Nephron (organoid): Measurements from ENCODE around the gene ENDOV.
A peak's percentile ranks its signal among the peaks of the same experiment; 100 is the strongest.

ENCODE experiments used
- H3K27ac Mint-ChIP-seq, 3 experiments: 2 replicates each; pipeline ENCODE4 v1.8.0; 2020; ENCODE audit warnings: mixed read lengths in 3 of 3, mild to moderate bottlenecking in 2 of 3, moderate library complexity in 1 of 3
- H3K27me3 Mint-ChIP-seq: 2 replicates; pipeline ENCODE4 v1.8.0; 2021; ENCODE audit warnings: low read depth, mild to moderate bottlenecking, moderate library complexity, mixed read lengths
- H3K36me3 Mint-ChIP-seq: 2 replicates; pipeline ENCODE4 v1.8.0; 2020; ENCODE audit warnings: low read depth, mixed read lengths
- H3K4me1 Mint-ChIP-seq: 2 replicates; pipeline ENCODE4 v1.8.0; 2020; ENCODE audit warnings: mixed read lengths
- H3K4me3 Mint-ChIP-seq, 3 experiments: 2 replicates each; pipeline ENCODE4 v1.8.0; 2020; ENCODE audit warnings: mild to moderate bottlenecking in 3 of 3, mixed read lengths in 3 of 3, moderate library complexity in 2 of 3
- H3K9me3 Mint-ChIP-seq: 2 replicates; pipeline ENCODE4 v1.8.0; 2020; ENCODE audit warnings: mixed read lengths
- TF ChIP-seq, protein P1 (sequence below), 3 experiments: fragments of 200-600 bp; sonication (generic); IDR thresholded peaks; one replicate each; pipeline ENCODE4 v1.5.0; 2021; ENCODE audit warnings: antibody characterized with exemption in 3 of 3; ENCODE audit not compliant: unreplicated experiment in 3 of 3

The ENDOV gene

DNA sequence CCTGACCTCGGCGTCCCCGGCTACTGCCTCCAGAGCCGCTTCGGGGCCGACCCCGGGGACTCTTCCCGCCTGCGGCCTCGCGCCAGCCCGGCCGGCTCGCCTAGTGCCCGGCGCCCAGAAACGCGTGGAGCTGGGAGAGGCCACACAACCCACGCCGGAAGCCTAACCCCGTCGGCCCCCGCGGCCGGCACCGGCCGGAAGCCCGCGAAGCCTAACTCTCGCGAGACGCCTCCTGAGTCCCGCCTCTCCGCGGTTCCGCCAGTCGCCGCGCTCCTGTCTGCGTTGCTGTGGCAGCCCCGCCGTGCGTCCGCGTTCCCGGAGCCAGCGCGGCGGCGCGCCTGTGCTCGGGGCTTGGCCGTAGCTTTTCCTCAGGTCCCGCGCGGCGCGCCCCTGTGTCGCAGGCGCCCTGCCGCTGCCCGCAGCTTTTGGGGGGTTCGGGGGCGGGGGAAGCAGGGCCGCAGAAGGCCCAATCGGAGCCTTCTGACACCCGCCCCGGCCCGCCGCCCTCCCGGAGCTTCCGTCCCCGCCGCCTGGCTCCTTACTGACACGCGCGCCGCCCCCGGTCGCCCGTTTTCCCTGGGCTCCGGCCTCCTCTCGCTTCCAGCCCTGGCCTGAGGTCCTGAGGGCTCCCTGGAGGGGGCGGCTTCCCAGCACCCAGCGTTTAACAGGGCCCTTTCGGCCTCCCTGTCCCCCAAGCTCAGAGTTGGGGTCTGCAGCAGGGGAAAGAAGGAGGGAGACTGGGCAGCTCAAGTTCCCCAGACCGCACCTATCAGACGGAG, 39.8 kb downstream of the ENDOV start:
- peak overlapping the region; percentile 90 to 98 (median 97) for H3K27ac Mint-ChIP-seq
- TF ChIP-seq, protein P1, sequence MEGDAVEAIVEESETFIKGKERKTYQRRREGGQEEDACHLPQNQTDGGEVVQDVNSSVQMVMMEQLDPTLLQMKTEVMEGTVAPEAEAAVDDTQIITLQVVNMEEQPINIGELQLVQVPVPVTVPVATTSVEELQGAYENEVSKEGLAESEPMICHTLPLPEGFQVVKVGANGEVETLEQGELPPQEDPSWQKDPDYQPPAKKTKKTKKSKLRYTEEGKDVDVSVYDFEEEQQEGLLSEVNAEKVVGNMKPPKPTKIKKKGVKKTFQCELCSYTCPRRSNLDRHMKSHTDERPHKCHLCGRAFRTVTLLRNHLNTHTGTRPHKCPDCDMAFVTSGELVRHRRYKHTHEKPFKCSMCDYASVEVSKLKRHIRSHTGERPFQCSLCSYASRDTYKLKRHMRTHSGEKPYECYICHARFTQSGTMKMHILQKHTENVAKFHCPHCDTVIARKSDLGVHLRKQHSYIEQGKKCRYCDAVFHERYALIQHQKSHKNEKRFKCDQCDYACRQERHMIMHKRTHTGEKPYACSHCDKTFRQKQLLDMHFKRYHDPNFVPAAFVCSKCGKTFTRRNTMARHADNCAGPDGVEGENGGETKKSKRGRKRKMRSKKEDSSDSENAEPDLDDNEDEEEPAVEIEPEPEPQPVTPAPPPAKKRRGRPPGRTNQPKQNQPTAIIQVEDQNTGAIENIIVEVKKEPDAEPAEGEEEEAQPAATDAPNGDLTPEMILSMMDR (IDR thresholded peaks at IDR 0.05; ENCODE audit: unreplicated experiment in 3 of 3), result no peak
- peaks cover 20% of the 10 kb centered on the region for H3K27me3 Mint-ChIP-seq
- H3K4me1 Mint-ChIP-seq, result peaks cover 52% of the 10 kb centered on the region
- H3K4me3 Mint-ChIP-seq, result peak overlapping the region; percentile 92 to 95 (median 95)
- H3K9me3 Mint-ChIP-seq, result no peaks in the 10 kb centered on the region
- H3K36me3 Mint-ChIP-seq, result no peaks in the 10 kb centered on the region

DNA sequence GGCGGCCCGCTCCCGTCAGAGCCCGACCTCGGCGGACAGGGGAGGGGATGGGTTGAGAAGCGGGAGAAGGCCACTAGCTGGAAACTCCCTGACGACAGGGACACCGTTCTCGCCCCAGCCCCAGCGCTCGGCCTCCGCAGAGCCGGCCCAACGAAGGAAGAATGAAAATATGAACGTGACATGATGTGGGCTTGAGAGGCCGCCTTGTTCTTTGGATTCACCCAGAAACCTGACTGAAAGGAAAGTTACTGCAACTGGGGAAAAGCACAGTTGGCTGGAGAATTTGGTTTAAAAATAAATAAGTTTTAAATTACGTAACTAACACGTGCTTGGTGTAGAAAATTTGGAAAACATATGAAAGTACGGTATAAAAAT, 40.4 kb downstream of the ENDOV start:
- H3K27me3 Mint-ChIP-seq, result peaks cover 26% of the 10 kb centered on the region
- TF ChIP-seq, protein P1 (IDR thresholded peaks at IDR 0.05; ENCODE audit: unreplicated experiment in 3 of 3), result no peak
- H3K4me3 Mint-ChIP-seq, result peak overlapping the region; percentile 92 to 95 (median 95)
- H3K36me3 Mint-ChIP-seq, result no peaks in the 10 kb centered on the region
- H3K9me3 Mint-ChIP-seq, result no peaks in the 10 kb centered on the region
- H3K4me1 Mint-ChIP-seq, result peaks cover 53% of the 10 kb centered on the region
- peak overlapping the region; percentile 90 to 98 (median 97) for H3K27ac Mint-ChIP-seq

DNA sequence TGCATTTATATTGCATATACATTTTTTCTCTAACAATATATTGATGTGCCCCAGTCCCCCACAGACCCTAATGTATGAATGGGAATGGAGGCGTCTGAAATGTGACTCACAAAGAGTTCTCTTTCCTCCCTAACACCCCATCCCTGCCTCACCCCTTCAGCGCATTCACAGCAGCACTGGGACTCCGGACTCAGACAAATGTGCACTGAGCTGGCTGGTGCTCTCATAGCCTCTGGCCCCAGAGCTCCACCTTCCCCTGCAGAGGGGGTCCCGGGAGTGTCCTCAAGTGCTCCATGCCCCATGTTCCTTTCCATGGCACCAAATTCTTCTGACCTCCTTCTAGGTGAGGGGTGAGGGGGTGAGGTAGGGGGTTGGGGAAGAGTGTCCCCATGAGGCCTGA, 40.8 kb downstream of the ENDOV start:
- peak overlapping the region; percentile 92 to 95 (median 95) for H3K4me3 Mint-ChIP-seq
- no peaks in the 10 kb centered on the region for H3K9me3 Mint-ChIP-seq
- TF ChIP-seq, protein P1 (IDR thresholded peaks at IDR 0.05; ENCODE audit: unreplicated experiment in 3 of 3), result no peak
- no peaks in the 10 kb centered on the region for H3K36me3 Mint-ChIP-seq
- peak overlapping the region; percentile 90 to 98 (median 97) for H3K27ac Mint-ChIP-seq
- H3K4me1 Mint-ChIP-seq, result peaks cover 55% of the 10 kb centered on the region
- H3K27me3 Mint-ChIP-seq, result peaks cover 27% of the 10 kb centered on the region

DNA sequence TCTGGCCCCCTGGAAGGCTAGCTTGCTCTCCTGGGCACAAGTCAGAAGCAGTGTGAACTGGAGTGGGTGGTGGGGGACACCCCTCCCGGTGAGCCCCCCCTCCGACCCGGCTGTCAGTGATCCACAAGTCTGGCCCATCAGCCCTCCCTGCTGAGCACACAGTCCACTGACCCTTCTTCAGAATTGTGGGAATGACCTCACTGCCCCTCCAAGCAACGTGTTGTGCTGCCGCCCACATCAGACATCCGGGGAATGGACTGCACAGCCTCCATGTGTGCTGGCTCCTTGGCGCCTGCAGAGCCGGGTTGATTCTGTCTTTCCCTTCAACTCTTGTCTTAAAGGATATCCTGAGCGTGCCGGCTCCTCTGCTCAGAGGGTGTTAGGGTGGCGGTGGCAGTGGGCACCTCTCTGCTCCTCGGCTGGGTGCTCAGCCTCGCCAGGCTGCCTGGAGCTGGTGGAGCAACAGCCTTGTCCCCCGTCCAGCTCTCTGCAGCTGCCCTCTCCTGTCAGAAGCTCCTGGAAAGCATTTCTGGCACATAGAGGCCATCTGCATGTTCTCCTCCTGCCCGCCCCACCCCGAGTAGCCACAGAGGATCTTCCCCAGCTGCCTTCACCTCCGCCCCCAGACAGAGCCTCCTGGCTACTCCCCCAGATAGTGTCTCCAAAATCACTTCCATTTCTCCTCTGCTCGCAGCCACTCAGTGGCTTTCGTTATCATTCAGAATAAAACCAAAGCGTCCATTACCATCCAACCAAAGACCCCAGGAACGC, 41.7 kb downstream of the ENDOV start:
- Mint-ChIP-seq H3K9me3 (no peaks in the 10 kb centered on the region), H3K27me3 (peaks cover 36% of the 10 kb centered on the region), H3K4me3 (peak overlapping the region; percentile 67 to 74 (median 68)), H3K4me1 (peaks cover 58% of the 10 kb centered on the region), H3K27ac (peak overlapping the region; percentile 29 to 84 (median 78)), H3K36me3 (no peaks in the 10 kb centered on the region)
- TF ChIP-seq, protein P1 (IDR thresholded peaks at IDR 0.05; ENCODE audit: unreplicated experiment in 3 of 3), result no peak

DNA sequence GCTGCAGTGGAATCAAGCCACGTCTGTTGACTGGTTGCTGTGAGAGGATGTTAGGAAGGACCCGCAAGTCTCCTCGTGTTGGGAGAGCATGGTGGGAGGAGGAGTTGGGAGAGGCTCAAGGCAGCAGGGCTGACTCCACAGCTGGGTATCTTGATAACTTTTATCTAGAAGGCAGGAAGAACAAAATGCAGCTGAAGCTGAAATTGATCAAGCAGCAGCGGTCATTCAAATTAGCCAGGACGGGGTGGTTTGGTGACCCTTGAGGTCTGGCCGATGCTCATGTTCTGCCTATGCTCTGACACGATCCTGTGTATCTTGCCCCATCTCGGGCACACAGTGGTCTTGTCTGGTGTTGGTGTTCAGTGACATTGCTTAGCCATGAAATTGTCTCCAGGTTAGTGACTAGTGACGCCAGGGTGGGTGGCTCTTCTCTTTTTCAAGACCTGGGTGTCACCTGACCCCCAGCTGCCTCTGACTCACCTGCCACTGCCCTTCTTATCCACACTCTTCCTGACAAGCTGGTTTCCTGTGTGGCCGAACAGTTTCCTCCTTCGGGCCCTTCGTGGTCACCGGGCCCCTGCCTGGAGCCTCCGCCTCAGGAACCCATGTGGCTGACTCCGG, 42.4 kb downstream of the ENDOV start:
- TF ChIP-seq, protein P1 (IDR thresholded peaks at IDR 0.05; ENCODE audit: unreplicated experiment in 3 of 3), result no peak
- Mint-ChIP-seq H3K27ac (peak overlapping the region; percentile 29 to 84 (median 78)), H3K4me3 (peak overlapping the region; percentile 67 to 74 (median 68)), H3K4me1 (peaks cover 58% of the 10 kb centered on the region), H3K36me3 (no peaks in the 10 kb centered on the region), H3K27me3 (peaks cover 42% of the 10 kb centered on the region), H3K9me3 (no peaks in the 10 kb centered on the region)
